Caco-2 (cell line): ENCODE results near the gene KTI12. TPM values are rescaled to one million over a fixed set of nuclear protein-coding genes. Genes with fewer than 3 reads are reported as not detected.

ENCODE experiments used
- BruUV-seq: library from RNA; stranded (reverse); fragments of 400-500 nt; replicated peaks from 2 replicates; lab custom pipeline; 2021; lab: Mats Ljungman, UMichigan
- CTCF ChIA-PET: fragments of 300-600 bp; sonication (Branson Sonifier 250); formaldehyde crosslinking; loops from one replicate; lab custom pipeline; 2022; ENCODE audit warnings: antibody characterized with exemption; lab: Charles Lee
- POLR2A ChIA-PET: fragments of 300-600 bp; sonication (Branson Sonifier 250); formaldehyde crosslinking; loops from one replicate; lab custom pipeline; 2022; ENCODE audit warnings: antibody characterized with exemption; lab: Charles Lee
- DNase-seq, 2 experiments: peaks; one replicate each; pipeline versions ENCODE4 v3.0.0 to v3.0.0-alpha.2; 2020 to 2022
- H3K27me3 ChIP-seq: replicated peaks from 2 replicates; pipeline ENCODE4 v1.6.0; 2011; ENCODE audit warnings: low read length; ENCODE audit not compliant: control insufficient read depth, insufficient read depth
- H3K36me3 ChIP-seq: 2 replicates; pipeline ENCODE4 v1.5.1; 2011; ENCODE audit warnings: low read length; ENCODE audit not compliant: control insufficient read depth, insufficient read depth
- H3K4me1 ChIP-seq: fragments of 250-450 bp; sonication (Bioruptor Pico); 2 replicates; pipeline ENCODE4 v1.5.1; 2020; ENCODE audit warnings: mild to moderate bottlenecking
- H3K4me3 ChIP-seq: 2 replicates; pipeline ENCODE4 v1.5.1; 2011; ENCODE audit warnings: low read depth, mild to moderate bottlenecking, control low read depth, low read length
- H3K9me3 ChIP-seq: fragments of 250-450 bp; sonication (Bioruptor Pico); 2 replicates; pipeline ENCODE4 v1.5.1; 2020; ENCODE audit warnings: mild to moderate bottlenecking, moderate library complexity
- H3K27ac Mint-ChIP-seq: one replicate; pipeline ENCODE4 v1.8.0; 2022; ENCODE audit warnings: mixed read lengths; ENCODE audit not compliant: unreplicated experiment
- H3K27me3 Mint-ChIP-seq: one replicate; pipeline ENCODE4 v1.8.0; 2022; ENCODE audit warnings: mixed read lengths; ENCODE audit not compliant: insufficient read depth, unreplicated experiment
- H3K36me3 Mint-ChIP-seq: one replicate; pipeline ENCODE4 v1.8.0; 2022; ENCODE audit warnings: mild to moderate bottlenecking, mixed read lengths; ENCODE audit not compliant: insufficient read depth, unreplicated experiment
- H3K4me1 Mint-ChIP-seq: one replicate; pipeline ENCODE4 v1.8.0; 2022; ENCODE audit warnings: low read depth, mixed read lengths; ENCODE audit not compliant: unreplicated experiment
- H3K4me3 Mint-ChIP-seq: one replicate; pipeline ENCODE4 v1.8.0; 2022; ENCODE audit warnings: mild to moderate bottlenecking, moderate library complexity, mixed read lengths; ENCODE audit not compliant: unreplicated experiment
- H3K9me3 Mint-ChIP-seq: one replicate; pipeline ENCODE4 v1.8.0; 2022; ENCODE audit warnings: mixed read lengths; ENCODE audit not compliant: unreplicated experiment
- intact Hi-C: fragments of 100-400 bp; cut with micrococcal nuclease; formaldehyde crosslinking; loops from one replicate; pipeline ENCODE4 v1.10.0; 2022; ENCODE audit not compliant: unreplicated experiment
- total RNA-seq: library from RNA; stranded (reverse); gene quantifications from 2 replicates; pipeline ENCODE4 v1.2.3, GENCODE V29; 2022
- TF ChIP-seq, protein P1 (sequence below), 2 experiments: fragments of 200-600 bp in 1 of 2; IDR thresholded peaks; 1 replicate in 1 of 2; 2 replicates in 1 of 2; pipeline versions ENCODE4 v1.5.1 to v1.8.0; 2011 to 2022; ENCODE audit warnings: antibody characterized with exemption in 1 of 2, control low read depth in 1 of 2, inconsistent platforms in 1 of 2, low read depth in 1 of 2, low read length in 1 of 2, mild to moderate bottlenecking in 1 of 2, moderate library complexity in 1 of 2; ENCODE audit not compliant: insufficient read depth in 1 of 2, severe bottlenecking in 1 of 2, unreplicated experiment in 1 of 2

The KTI12 gene
- total RNA-seq, 1 experiment from 2014 or later: 11.8 TPM

DNA sequence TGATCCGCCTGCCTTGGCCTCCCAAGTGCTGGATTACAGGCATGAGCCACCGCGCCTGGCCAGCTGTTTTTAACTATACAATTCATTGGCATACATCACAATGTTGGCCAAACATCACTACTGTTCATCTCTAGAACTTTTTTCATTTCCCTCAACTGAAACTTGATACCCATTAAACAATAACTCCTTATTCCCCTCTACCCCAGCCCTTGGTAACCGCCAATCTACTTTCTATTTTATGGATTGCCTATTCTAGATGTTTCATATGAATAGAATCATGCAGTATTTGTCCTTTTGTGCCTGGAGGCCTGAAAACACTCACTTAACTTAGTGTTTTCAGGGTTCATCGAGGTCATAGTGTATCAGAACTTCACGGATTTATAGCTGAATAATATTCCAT, 38.7 kb upstream of the KTI12 start:
- Mint-ChIP-seq H3K27ac (no peak overlapping the region), H3K27me3 (no peaks in the 10 kb centered on the region), H3K9me3 (no peaks in the 10 kb centered on the region), H3K4me3 (no peak overlapping the region), H3K36me3 (peaks cover 62% of the 10 kb centered on the region), H3K4me1 (no peaks in the 10 kb centered on the region)
- DNase-seq: no peak
- POLR2A ChIA-PET: no interaction called here
- no peaks in the 10 kb centered on the region for H3K27me3 ChIP-seq
- CTCF ChIA-PET: interaction anchor here (0.6 kb wide), 2 partner anchors 83 to 294 kb away, joined by 3 to 4 read pairs; no protein-coding TSS in a partner anchor
- BruUV-seq: no TSS peak
- intact Hi-C loops: no loop called here
- H3K4me1 ChIP-seq: no peaks in the 10 kb centered on the region
- H3K9me3 ChIP-seq: no peaks in the 10 kb centered on the region
- TF ChIP-seq, protein P1, sequence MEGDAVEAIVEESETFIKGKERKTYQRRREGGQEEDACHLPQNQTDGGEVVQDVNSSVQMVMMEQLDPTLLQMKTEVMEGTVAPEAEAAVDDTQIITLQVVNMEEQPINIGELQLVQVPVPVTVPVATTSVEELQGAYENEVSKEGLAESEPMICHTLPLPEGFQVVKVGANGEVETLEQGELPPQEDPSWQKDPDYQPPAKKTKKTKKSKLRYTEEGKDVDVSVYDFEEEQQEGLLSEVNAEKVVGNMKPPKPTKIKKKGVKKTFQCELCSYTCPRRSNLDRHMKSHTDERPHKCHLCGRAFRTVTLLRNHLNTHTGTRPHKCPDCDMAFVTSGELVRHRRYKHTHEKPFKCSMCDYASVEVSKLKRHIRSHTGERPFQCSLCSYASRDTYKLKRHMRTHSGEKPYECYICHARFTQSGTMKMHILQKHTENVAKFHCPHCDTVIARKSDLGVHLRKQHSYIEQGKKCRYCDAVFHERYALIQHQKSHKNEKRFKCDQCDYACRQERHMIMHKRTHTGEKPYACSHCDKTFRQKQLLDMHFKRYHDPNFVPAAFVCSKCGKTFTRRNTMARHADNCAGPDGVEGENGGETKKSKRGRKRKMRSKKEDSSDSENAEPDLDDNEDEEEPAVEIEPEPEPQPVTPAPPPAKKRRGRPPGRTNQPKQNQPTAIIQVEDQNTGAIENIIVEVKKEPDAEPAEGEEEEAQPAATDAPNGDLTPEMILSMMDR (IDR thresholded peaks at IDR 0.05; ENCODE audit: insufficient read depth in 1 of 2, low read depth in 1 of 2, low read length in 1 of 2, severe bottlenecking in 1 of 2, unreplicated experiment in 1 of 2): no peak
- H3K4me3 ChIP-seq: no peak overlapping the region
- H3K36me3 ChIP-seq: no peaks in the 10 kb centered on the region

DNA sequence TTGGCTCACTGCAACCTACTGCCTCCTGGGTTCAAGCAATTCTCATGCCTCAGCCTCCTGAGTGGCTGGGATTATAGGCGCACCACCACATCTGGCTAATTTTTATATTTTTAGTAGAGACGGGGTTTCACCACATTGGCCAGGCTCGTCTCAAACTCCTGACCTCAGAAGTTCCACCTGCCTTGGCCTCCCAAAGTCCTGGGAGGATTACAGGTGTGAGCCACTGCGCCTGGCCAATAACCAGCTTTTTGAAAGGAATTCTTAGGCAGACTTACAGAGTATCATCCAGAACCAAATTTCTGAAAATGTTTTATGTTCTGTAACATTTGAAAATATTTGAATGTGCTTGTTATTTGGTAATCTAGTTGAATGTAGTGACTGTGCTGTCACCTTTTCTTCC, 37.1 kb upstream of the KTI12 start:
- intact Hi-C loops: no loop called here

DNA sequence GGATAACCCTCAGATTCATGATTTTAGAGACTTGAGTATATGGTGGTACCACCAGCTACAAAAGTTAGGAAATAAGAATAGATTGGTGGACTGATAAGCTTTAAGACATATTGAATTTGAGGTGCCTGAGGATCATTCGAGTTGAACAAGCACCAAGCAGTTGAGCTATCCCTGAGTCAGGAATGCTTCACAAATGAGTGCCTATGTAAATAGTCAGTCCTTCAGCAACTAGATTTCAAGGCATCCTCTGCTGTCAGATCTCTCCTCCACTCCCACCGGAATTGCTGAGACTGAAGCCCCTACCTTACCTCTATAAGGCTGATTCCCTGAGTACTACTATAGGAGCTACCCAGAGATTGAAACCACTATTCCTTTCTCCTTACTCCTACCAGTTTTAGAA, 29.6 kb upstream of the KTI12 start:
- Mint-ChIP-seq H3K27me3 (no peaks in the 10 kb centered on the region), H3K36me3 (peaks cover 68% of the 10 kb centered on the region)
- no TSS peak for BruUV-seq

More for the DNA sequence above, 37.1 kb upstream of the KTI12 start:
- no TSS peak for BruUV-seq
- H3K36me3 ChIP-seq: no peaks in the 10 kb centered on the region
- no peak overlapping the region for H3K4me3 Mint-ChIP-seq
- H3K36me3 Mint-ChIP-seq: peaks cover 60% of the 10 kb centered on the region
- ChIA-PET CTCF (no interaction called here), POLR2A (no interaction called here)
- no peaks in the 10 kb centered on the region for H3K4me1 ChIP-seq
- H3K27me3 ChIP-seq: no peaks in the 10 kb centered on the region
- no peak overlapping the region for H3K4me3 ChIP-seq
- DNase-seq: no peak
- H3K27ac Mint-ChIP-seq: no peak overlapping the region
- no peaks in the 10 kb centered on the region for H3K4me1 Mint-ChIP-seq
- no peaks in the 10 kb centered on the region for H3K9me3 Mint-ChIP-seq
- TF ChIP-seq, protein P1 (IDR thresholded peaks at IDR 0.05; ENCODE audit: insufficient read depth in 1 of 2, low read depth in 1 of 2, low read length in 1 of 2, severe bottlenecking in 1 of 2, unreplicated experiment in 1 of 2): no peak
- no peaks in the 10 kb centered on the region for H3K27me3 Mint-ChIP-seq
- H3K9me3 ChIP-seq: no peaks in the 10 kb centered on the region

More for the DNA sequence above, 29.6 kb upstream of the KTI12 start:
- Histone ChIP-seq H3K4me3 (no peak overlapping the region), H3K36me3 (no peaks in the 10 kb centered on the region; the same call in 1 of the 2 replicates), H3K27me3 (no peaks in the 10 kb centered on the region), H3K4me1 (peaks cover 9% of the 10 kb centered on the region; the same call in 1 of the 2 replicates), H3K9me3 (no peaks in the 10 kb centered on the region)
- no peak for DNase-seq
- Mint-ChIP-seq H3K9me3 (no peaks in the 10 kb centered on the region), H3K27ac (no peak overlapping the region), H3K4me1 (peaks cover 12% of the 10 kb centered on the region), H3K4me3 (no peak overlapping the region)
- TF ChIP-seq, protein P1 (IDR thresholded peaks at IDR 0.05; ENCODE audit: insufficient read depth in 1 of 2, low read depth in 1 of 2, low read length in 1 of 2, severe bottlenecking in 1 of 2, unreplicated experiment in 1 of 2): no peak
- ChIA-PET CTCF (no interaction called here), POLR2A (no interaction called here)
- intact Hi-C loops: no loop called here
